ELR (cell line): Measurements from ENCODE around the gene TUBGCP5.
"Not testable (repeated sequence)": the region's sequence is repeated elsewhere in the genome, so short reads cannot be mapped to it uniquely, and the experiment has no call there.

Source experiments
- DNase-seq: peaks from one replicate; pipeline ENCODE4 v3.0.0-alpha.2; 2015; ENCODE audit warnings: low read depth

Gene TUBGCP5

GRCh38 chr15:23039143-23039916 is at the start of gene TUBGCP5:
TUBGCP5 (minus strand) TSS chr15:23039569; CDS start chr15:23039543, 26 bp downstream.
- peak; percentile 97 for DNase-seq

GRCh38 chr15:23083115-23083514 is 43.7 kb upstream of the TUBGCP5 start:
- no peak for DNase-seq

GRCh38 chr15:23081996-23082737 is 42.8 kb upstream of the TUBGCP5 start:
- DNase-seq = not testable (repeated sequence)

DNA sequence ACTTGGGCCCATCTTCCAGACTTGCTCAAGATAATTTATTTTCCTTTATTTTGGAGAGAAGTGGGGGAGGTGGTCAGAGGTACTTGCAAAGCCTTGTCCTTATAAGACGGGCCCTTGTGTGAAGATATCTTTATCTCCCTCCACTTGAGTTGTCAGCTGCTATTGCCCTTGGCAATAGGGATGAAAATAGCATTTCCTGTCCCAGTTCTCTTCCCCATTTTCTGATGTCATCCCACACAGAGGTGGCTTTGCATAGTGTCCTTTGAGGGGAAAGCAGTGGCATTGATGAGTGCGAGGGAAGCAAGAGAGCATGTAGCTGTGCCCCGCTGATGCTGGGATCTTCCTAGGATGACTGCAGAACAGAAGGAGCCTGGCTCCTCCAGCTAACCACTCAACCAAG is 41.9 kb upstream of the TUBGCP5 start:
- DNase-seq = no peak

DNA sequence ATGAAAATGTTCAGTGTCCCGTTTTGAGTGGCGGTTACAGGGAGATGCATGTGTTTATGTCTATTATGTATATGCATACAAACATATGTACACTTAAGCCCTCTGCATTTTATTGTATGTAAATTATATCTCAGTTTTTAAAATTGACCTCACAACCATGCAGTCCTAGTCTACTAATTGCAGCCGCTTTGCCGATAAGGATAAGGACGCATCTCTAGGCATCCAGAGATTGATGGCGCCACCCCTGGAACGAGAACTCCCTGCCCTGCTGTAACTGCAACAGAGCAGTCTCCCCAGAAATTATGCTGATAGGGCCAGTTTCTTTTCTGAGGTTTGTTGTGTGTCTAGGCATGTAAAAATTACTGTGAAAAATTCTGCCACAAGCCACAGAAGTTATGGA is 40.4 kb upstream of the TUBGCP5 start:
- no peak for DNase-seq

- no peak for DNase-seq
Measured at GRCh38 chr15:23075927-23076326, 36.6 kb upstream of the TUBGCP5 start.

- DNase-seq = no peak
Measured at GRCh38 chr15:23074684-23075083, 35.3 kb upstream of the TUBGCP5 start.

DNA sequence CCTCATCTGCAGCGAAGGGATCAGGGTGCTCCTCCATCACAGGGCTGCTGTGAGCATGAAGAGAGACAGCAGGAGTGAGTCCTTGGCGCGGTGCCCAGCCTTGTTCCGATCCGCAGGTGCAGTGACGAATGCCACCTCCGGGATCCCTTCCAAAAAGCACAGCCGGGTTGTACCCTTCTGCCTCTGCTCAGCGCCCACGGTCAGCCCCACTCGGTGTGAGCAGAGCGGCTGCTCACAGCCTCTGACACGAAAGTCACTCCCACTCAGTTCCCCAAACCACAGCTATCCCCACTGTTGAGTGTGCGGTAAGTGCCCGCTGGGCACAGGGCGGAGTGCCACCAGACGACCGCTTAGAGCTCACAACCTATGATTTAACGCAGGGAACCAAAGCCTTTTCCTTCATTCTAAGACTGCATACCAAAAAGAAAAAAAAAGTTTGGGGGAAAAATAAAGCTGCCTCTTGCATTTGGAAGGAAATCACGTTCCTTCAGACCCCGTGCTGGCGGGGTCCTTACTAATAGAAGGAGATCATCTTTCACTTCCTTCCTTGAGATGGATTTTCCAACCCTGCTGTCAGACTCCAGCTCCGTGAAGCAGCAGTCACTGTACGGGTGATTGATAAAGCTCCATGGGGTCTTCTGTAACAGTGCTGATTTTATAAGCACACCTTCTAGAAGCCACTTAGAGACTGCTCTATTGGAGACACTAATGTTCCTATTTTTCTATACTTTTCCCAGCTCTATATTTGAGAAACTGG is 34.7 kb upstream of the TUBGCP5 start:
- no peak for DNase-seq

GRCh38 chr15:23072633-23073032 is 33.3 kb upstream of the TUBGCP5 start:
- DNase-seq = no peak

GRCh38 chr15:23069496-23070166 is 30.3 kb upstream of the TUBGCP5 start:
- DNase-seq = peak; percentile 29

DNA sequence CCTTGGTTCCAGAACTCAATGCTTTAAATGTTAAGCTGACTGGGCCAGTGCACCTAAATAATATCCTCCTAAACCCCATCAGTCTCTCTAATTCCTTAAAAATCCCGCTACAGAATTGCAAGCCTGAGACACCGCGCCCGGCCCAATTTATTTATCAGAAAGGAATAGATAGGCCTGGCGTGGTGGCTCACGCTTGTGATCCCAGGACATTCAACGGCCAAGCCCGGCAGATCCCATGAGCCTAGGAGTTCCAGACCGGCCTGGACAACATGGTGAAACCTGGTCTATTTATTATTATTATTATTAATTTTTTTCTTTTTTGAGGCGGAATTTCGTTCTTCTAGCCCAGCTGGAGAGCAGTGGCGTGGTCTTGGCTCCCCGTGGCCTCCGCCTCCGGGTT is 28.0 kb upstream of the TUBGCP5 start:
- no peak for DNase-seq

DNA sequence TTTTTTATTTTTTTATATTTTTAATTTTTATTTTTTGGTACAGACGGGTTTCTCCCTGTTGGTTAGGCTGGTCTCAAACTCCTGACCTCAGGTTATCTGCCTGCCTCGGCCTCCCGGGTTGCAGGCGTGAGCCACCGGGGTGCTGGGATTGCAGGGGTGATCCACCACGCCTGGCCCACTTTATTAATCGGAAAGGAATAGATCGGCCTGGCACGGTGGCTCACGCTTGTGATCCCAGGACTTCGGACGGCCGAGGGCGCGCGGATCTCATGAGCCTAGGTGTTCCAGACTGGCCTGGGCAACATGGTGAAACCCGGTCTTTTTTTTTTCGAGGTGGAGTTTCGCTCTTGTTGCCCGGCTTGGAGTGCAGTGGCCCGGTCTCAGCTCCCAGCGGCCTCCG is 26.5 kb upstream of the TUBGCP5 start:
- no peak for DNase-seq

GRCh38 chr15:23064156-23064555 is 24.8 kb upstream of the TUBGCP5 start:
- DNase-seq = no peak

- no peak for DNase-seq
Measured at GRCh38 chr15:23057707-23058106, 18.3 kb upstream of the TUBGCP5 start.

DNA sequence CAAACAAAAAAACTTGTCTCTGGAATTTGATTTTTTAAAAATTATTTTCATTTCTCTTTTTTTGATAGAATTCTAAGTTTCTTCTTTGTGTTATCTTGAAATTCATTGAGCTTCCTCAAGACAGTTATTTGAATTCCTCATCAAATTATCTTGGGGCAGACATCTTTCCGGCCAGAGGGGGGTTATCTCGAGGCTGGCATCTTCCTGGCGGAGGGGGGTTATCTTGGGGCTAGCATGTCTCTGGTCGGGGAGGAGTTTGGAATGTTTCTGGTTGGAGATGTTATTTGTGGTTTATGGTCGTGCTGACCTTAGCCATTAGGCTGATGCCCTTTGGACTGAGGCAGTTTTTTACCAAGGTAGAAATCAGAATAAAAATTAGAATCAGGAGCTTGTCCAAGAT is 15.9 kb upstream of the TUBGCP5 start:
- no peak for DNase-seq

GRCh38 chr15:23052522-23052921 is 13.2 kb upstream of the TUBGCP5 start:
- no peak for DNase-seq

- no peak for DNase-seq
Measured at GRCh38 chr15:23050708-23051107, 11.3 kb upstream of the TUBGCP5 start.

GRCh38 chr15:23049984-23050628 is 10.7 kb upstream of the TUBGCP5 start:
- DNase-seq = no peak

GRCh38 chr15:23048572-23049282 is 9.4 kb upstream of the TUBGCP5 start:
- DNase-seq = not testable (repeated sequence)

DNA sequence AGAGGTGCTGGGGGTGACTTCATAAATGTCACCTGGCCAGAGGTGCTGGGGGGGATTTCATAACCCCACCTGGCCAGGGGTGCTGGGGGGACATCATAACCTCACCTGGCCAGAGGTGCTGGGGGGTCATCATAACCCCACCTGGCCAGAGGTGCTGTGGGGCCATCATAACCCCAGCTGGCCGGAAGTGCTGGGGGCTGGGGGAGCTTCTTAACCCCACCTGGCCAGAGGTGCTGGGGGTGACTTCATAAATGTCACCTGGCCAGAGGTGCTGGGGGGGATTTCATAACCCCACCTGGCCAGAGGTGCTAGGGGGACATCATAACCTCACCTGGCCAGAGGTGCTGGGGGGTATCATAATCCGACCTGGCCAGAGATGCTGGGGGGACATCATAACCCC is 4.6 kb upstream of the TUBGCP5 start:
- DNase-seq = not testable (repeated sequence)

GRCh38 chr15:23043535-23043934 is 4.2 kb upstream of the TUBGCP5 start:
- DNase-seq = not testable (repeated sequence)
